WI38 (cell line): ENCODE results near the gene GATA5.

Experiments used
- H3K4me3 ChIP-seq: 2 replicates; pipeline ENCODE4 v1.5.1; 2011; ENCODE audit warnings: low read depth, mild to moderate bottlenecking, control low read depth, low read length
- TF ChIP-seq, protein P1 (sequence below): IDR thresholded peaks from 2 replicates; pipeline ENCODE4 v1.5.1; 2012; ENCODE audit warnings: low read depth, mild to moderate bottlenecking, control low read depth, low read length

Gene GATA5

DNA sequence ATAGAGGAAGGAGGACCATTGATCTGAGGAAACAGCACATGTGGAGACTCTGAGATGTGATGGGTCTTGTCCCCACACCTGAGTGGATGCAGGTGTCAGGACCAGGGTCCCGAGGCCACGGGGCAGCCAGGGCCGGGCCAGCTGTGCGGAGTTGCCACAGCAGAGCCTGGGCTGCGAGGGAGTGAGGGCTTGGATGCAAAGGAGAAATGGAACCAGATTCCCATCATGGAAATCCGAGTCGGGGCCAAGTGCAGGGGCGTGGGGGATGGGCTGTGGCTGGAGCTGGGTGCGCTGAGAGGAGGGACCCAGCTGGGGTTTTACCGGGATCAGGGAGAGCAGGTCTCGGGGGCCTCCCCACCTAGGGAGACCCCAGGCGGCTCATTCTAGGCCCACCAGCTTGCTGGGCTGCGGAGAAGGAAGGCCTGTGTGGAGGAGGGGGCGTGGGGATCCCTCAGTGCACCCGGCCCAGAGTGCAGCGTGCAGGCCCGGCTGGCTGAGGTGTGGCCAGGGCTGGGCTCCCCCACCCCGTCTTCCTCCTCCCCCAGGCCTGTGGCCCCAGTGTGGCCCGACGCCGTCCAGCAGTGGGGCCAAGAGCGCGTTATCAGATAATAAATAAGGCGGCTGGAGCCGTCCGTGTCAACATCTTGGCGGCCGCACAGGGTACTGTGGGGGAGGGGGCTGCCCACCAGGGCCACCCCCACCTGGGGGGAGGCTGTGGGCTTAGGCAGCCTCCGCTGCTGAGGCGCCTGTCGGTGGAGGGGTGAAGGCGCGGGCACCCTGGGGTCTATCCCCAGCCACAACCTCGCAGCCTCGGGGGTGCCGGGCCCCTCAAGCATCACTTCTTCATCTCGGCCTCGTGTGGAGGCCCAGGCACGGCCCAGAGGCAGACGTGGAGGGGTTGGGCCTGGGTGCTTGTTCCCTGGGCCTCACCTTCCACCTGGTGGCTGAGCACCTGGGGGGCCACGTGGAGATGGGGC, 17.2 kb downstream of the GATA5 start:
- no peak overlapping the region for H3K4me3 ChIP-seq
- TF ChIP-seq, protein P1, sequence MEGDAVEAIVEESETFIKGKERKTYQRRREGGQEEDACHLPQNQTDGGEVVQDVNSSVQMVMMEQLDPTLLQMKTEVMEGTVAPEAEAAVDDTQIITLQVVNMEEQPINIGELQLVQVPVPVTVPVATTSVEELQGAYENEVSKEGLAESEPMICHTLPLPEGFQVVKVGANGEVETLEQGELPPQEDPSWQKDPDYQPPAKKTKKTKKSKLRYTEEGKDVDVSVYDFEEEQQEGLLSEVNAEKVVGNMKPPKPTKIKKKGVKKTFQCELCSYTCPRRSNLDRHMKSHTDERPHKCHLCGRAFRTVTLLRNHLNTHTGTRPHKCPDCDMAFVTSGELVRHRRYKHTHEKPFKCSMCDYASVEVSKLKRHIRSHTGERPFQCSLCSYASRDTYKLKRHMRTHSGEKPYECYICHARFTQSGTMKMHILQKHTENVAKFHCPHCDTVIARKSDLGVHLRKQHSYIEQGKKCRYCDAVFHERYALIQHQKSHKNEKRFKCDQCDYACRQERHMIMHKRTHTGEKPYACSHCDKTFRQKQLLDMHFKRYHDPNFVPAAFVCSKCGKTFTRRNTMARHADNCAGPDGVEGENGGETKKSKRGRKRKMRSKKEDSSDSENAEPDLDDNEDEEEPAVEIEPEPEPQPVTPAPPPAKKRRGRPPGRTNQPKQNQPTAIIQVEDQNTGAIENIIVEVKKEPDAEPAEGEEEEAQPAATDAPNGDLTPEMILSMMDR: no peak

DNA sequence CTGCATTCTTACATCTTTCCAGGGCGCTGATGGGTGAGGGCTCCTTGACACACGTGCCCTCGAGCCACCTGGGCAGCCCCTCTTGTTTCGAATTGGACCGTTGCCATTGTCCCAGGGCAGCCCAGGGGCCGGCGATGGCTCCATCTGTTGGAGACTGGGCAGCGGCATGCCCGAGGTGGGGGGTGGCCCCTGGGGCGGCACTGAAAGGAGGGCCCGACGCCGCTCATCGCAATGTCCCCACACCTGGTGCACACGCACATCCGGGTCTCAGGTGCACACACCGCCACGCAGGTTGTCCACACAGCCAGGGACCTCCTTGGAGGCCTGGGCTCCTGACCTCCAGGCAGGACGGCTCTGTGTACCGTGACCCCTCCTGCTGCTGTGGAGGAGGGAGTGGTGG, 18.0 kb downstream of the GATA5 start:
- H3K4me3 ChIP-seq: no peak overlapping the region
- TF ChIP-seq, protein P1: no peak

DNA sequence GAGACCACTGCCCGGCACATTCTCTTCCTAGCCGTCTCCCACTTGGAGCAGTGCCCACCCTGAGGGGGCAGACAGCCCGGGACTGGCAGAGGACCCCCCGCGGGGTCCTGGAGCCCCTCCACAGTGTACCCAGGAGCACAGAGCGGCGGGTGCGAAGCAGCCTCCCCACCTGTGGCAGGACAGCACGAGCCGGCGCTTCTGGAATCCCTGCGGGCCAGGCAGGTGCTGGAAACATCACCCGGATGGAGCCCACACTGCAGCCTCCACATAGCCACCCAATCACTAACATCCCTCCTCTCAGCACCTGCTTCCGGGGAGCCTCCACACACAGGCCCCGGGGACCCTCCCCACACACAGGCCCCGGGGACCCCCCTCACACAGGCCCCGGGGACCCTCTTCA, 18.7 kb downstream of the GATA5 start:
- TF ChIP-seq, protein P1: no peak
- H3K4me3 ChIP-seq: no peak overlapping the region

DNA sequence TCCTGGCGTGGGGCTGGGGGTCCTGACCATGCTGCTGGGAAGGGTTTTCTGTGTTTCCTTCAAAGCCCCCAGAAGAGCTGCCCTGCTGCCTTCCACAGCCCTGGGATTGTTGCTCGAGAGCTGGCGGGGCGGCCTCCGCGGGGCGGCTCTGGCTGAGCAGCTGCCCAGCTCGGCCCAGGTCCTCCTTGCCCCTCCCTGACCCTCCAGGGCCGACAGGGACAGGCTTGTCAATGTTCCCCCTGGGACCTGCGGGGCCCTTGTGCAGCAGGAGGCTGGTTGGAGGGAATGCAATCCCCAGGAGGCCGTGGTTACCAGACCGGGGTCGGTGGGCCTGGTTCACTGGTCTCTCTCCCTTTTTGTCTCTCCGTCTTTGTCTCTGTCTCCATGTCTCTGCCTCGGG, 19.9 kb downstream of the GATA5 start:
- TF ChIP-seq, protein P1: no peak
- H3K4me3 ChIP-seq: no peak overlapping the region

DNA sequence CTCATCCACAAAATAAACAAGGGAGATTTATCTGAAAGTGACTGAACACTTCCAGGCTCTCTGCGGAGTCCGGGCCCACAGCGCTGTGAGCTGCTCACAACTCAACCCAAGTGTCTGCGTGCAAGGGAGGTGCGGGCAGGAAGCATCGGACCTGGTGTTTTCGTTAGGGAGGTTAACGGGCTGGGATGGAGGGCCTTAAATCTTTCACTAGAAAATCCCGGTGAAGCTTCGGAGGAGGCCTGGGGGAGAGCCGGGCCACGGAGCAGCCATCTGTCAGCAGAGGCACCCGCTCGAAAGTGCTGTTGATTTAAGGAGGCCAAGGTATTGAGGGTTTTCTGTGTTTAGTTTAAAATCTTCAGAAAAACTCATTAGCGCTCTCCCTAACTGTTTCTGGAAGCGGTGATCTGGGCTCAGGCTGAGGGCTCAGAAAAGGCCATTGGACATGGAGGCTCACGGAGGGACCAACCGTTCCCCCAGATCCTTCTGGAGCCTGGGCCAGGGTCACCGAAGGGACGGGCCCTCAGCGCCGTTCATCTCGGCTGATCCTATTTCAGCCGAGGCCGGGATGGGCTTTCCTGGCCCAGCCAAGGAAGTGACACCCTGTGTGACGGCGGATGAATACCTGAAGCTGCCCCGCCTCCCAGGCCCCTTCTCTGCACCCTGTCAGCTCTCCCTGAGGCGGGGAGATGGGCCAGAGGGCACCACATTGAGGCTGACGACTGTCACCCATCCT, 20.7 kb downstream of the GATA5 start:
- TF ChIP-seq, protein P1: no peak
- no peak overlapping the region for H3K4me3 ChIP-seq

DNA sequence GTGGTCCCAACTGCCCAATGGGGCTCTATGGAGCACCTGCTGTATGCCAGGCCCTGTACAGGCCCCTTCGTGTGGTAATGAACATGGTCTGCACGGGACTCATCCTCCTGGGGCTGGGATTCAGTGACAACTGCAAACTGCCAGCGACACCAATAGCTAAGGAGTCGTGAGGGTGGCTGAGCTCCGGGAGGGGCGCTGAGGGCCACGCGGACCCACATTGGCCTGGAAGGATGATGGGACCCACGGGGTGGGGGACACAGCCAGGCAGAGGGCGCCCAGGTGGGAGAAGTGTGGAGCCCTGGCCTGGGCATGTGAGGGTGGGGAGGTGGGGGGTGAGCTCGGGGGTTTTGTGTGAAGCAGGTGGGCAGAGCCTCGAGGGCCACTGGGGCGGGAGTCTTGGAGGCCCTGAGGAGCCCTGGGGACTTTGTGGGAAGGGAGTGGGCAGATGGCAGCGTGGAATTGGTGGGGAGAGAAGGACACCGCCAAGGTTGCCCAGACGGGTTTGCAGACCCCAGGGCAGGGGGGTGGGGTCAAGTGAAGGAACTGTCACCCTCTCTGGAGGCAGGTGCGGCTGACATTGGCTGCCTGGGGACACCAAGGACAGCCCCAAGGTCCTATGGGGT, 22.5 kb downstream of the GATA5 start:
- TF ChIP-seq, protein P1: no peak
- H3K4me3 ChIP-seq: no peak overlapping the region
